Ishikawa (cell line): ENCODE measurements around the gene GRM2.

ENCODE experiments used
- CEBPB ChIP-seq: IDR thresholded peaks from 2 replicates; pipeline ENCODE4 v1.6.1; 2012
- CREB1 ChIP-seq: IDR thresholded peaks from 2 replicates; pipeline ENCODE4 v1.6.1; 2012; ENCODE audit warnings: low read depth
- EGR1 ChIP-seq: IDR thresholded peaks from 2 replicates; pipeline ENCODE4 v1.6.1; 2012
- EP300 ChIP-seq: IDR thresholded peaks from 2 replicates; pipeline ENCODE4 v1.6.1; 2012; ENCODE audit warnings: borderline replicate concordance
- FOXM1 ChIP-seq: IDR thresholded peaks from 2 replicates; pipeline ENCODE4 v1.6.1; 2012; ENCODE audit warnings: low read depth, borderline replicate concordance
- NFIC ChIP-seq: IDR thresholded peaks from 2 replicates; pipeline ENCODE4 v1.6.1; 2012
- RAD21 ChIP-seq: IDR thresholded peaks from 2 replicates; pipeline ENCODE4 v1.6.1; 2012; ENCODE audit warnings: low read depth
- TAF1 ChIP-seq: IDR thresholded peaks from 2 replicates; pipeline ENCODE4 v1.6.1; 2012; ENCODE audit warnings: low read depth, mild to moderate bottlenecking
- TCF12 ChIP-seq: IDR thresholded peaks from 2 replicates; pipeline ENCODE4 v1.6.1; 2012; ENCODE audit warnings: low read depth
- TEAD4 ChIP-seq: IDR thresholded peaks from 2 replicates; pipeline ENCODE4 v1.6.1; 2012
- YY1 ChIP-seq: IDR thresholded peaks from 2 replicates; pipeline ENCODE4 v1.6.1; 2012; ENCODE audit warnings: low read depth
- ZBTB7A ChIP-seq: IDR thresholded peaks from 2 replicates; pipeline ENCODE4 v1.6.1; 2012; ENCODE audit warnings: low read depth
- TF ChIP-seq, protein P1 (sequence below): IDR thresholded peaks from 2 replicates; pipeline ENCODE4 v1.6.1; 2012
- TF ChIP-seq, protein P2 (sequence below): IDR thresholded peaks from 2 replicates; pipeline ENCODE4 v1.6.1; 2012
- TF ChIP-seq, protein P3 (sequence below): IDR thresholded peaks from 2 replicates; pipeline ENCODE4 v1.6.1; 2012; ENCODE audit warnings: low read depth, mild to moderate bottlenecking

Gene GRM2

DNA sequence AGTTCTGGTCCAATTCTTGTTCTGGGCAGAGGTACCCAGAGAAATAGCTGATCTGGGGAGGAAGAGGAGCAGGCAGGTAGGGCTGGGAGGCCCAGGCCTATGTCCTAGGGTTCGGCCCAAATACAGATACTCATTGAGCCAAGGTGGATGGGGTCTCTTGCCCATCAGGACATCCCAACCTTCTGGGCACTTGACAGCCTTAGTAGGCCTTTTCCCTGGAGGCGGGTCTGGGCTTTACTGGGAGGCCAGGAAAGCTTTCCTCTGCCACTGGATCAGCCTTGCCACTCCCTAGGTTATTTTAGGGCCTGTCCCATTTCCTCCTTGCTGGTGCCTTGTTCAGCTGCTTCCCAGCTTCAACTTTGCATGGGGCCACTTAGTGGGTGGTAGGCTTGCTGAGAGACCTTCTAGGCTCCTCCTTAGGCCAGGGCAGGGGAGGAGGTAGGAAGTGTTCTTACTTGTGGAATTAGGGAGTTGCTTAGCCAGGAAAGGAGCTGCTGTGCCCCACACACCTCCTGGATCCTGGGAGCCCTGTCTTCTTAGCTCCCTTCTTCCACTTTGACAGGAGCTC, 26.1 kb upstream of the GRM2 start:
- TF ChIP-seq RAD21 (no peak), YY1 (no peak), CEBPB (no peak), NFIC (no peak), EGR1 (no peak), TEAD4 (no peak), CREB1 (no peak), EP300 (no peak), TCF12 (no peak), FOXM1 (no peak), ZBTB7A (no peak)
- TF ChIP-seq, protein P1, sequence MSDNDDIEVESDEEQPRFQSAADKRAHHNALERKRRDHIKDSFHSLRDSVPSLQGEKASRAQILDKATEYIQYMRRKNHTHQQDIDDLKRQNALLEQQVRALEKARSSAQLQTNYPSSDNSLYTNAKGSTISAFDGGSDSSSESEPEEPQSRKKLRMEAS, result no peak
- TF ChIP-seq, protein P2, sequence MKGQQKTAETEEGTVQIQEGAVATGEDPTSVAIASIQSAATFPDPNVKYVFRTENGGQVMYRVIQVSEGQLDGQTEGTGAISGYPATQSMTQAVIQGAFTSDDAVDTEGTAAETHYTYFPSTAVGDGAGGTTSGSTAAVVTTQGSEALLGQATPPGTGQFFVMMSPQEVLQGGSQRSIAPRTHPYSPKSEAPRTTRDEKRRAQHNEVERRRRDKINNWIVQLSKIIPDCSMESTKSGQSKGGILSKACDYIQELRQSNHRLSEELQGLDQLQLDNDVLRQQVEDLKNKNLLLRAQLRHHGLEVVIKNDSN, result no peak
- TF ChIP-seq, protein P3, sequence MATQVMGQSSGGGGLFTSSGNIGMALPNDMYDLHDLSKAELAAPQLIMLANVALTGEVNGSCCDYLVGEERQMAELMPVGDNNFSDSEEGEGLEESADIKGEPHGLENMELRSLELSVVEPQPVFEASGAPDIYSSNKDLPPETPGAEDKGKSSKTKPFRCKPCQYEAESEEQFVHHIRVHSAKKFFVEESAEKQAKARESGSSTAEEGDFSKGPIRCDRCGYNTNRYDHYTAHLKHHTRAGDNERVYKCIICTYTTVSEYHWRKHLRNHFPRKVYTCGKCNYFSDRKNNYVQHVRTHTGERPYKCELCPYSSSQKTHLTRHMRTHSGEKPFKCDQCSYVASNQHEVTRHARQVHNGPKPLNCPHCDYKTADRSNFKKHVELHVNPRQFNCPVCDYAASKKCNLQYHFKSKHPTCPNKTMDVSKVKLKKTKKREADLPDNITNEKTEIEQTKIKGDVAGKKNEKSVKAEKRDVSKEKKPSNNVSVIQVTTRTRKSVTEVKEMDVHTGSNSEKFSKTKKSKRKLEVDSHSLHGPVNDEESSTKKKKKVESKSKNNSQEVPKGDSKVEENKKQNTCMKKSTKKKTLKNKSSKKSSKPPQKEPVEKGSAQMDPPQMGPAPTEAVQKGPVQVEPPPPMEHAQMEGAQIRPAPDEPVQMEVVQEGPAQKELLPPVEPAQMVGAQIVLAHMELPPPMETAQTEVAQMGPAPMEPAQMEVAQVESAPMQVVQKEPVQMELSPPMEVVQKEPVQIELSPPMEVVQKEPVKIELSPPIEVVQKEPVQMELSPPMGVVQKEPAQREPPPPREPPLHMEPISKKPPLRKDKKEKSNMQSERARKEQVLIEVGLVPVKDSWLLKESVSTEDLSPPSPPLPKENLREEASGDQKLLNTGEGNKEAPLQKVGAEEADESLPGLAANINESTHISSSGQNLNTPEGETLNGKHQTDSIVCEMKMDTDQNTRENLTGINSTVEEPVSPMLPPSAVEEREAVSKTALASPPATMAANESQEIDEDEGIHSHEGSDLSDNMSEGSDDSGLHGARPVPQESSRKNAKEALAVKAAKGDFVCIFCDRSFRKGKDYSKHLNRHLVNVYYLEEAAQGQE, result no peak

DNA sequence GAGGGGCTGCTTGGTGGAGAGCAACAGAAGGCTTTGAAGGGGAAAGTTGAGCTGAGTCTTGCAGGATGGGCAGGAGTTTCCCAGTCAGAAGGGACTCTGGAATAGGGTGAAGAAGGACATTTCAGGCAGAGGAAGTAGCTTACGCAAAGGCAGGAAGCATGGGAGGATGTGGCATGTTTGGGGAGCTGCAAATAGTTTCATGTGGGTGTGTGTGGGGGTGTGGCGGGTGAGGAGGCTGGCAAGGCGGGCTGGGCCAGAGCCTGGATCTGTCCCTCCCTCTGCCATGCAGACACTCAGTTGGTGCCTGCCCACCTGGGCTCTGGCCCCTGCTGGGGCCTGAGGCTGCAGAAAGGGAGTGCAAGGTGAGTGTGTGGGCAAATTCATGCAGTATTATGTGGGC, 25.4 kb upstream of the GRM2 start:
- TF ChIP-seq RAD21, result no peak
- 0 out of 2 replicates have a peak, but pooled peaks have one; percentile 17 for TF ChIP-seq EGR1
- TF ChIP-seq, protein P1, result no peak
- TF ChIP-seq TEAD4, result peak; percentile 28; the same call in 1 of the 2 replicates
- no peak for TF ChIP-seq CREB1
- no peak for TF ChIP-seq FOXM1
- no peak for TF ChIP-seq TCF12

DNA sequence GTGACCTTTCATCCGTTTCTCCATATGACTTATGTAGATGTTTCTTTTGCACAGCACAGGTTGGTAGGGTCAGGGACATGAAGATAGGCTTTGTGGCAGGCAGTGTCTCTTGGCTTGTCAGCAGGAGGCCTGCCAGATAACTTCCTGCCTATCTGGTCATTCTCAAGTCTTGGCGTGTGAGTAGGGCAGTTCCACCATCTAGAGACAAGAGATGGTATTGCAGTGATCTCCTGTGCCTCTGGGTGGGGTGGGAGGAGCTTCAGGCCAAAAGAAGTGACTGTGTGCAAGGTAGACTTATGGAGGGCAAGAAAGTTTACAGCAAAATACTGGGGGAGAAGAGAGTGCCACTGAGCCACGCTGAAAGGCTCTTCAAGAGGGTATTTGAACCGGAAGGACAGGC, 24.8 kb upstream of the GRM2 start:
- TF ChIP-seq, protein P3, result no peak
- TF ChIP-seq RAD21, result peak; percentile 82

DNA sequence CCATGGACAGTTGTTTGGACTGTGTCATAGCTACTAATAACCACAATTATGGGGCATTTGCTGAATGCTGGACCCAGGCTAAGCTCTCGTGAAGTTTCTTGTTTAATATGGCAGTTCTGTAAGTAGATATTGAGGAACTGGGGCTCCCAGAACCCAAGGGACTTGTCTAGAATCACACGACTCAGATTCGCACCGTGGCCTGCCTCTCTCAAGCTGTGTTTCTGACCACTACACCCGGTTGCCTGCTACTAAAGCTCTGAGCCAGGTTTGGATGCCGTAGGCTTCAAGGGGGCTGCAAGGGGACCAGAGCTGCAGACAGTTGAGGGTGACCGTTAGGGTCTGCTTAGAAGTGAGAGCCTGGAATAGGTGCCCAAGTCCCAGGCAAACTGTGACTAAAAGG, 24.3 kb upstream of the GRM2 start:
- TF ChIP-seq FOXM1 (no peak), ZBTB7A (no peak), EP300 (no peak), TEAD4 (no peak), TAF1 (no peak), YY1 (no peak), EGR1 (no peak), CEBPB (no peak), TCF12 (no peak), CREB1 (no peak), NFIC (no peak), RAD21 (no peak)
- TF ChIP-seq, protein P3, result no peak
- TF ChIP-seq, protein P2, result no peak
- TF ChIP-seq, protein P1, result no peak

DNA sequence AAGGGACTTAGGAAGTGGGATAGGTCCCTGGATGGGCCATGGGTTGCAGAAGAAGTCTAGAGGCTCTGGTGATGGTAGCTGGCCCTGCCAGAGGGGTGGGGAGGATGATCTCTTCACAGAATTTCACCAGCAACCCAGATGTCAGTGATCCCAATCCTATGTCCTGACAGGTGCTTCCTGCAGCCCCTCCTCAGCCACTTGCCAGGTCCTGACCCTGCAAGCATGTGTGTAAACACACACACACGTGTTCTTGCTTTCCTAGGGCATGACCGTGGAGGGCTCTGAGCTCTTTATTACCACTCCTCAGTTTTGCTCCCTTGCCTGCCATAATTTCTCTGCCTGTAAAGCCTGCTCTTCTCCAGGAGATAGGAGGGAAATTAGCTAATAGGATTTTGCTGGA, 23.3 kb upstream of the GRM2 start:
- TF ChIP-seq CREB1, result no peak
- TF ChIP-seq, protein P2, result no peak
- TF ChIP-seq NFIC, result no peak
- TF ChIP-seq TAF1, result no peak
- no peak for TF ChIP-seq CEBPB
- TF ChIP-seq YY1, result no peak
- TF ChIP-seq, protein P1, result no peak
- TF ChIP-seq EP300, result no peak
- TF ChIP-seq EGR1, result no peak
- TF ChIP-seq, protein P3, result no peak
- TF ChIP-seq RAD21, result no peak
- TF ChIP-seq TEAD4, result no peak
- TF ChIP-seq FOXM1, result no peak
- TF ChIP-seq ZBTB7A, result no peak
- no peak for TF ChIP-seq TCF12
